ENCODE data around the gene CASP2.

CASP2 gene

GRCh38 chr7:143300959-143301935 lies 13.1 kb downstream of the CASP2 start:
- no peak for DNase-seq (ENCODE audit: low read depth)
- H3K4me3 ChIP-seq (ENCODE audit: low read length): no peak overlapping the region
- TF ChIP-seq CTCF (conservative IDR thresholded peaks at IDR 0.05; ENCODE audit: low read depth, low read length): no peak

- H3K4me3 ChIP-seq (ENCODE audit: low read length): no peak overlapping the region
- TF ChIP-seq CTCF (conservative IDR thresholded peaks at IDR 0.05; ENCODE audit: low read depth, low read length): no peak
- DNase-seq (ENCODE audit: low read depth): no peak
Observed at GRCh38 chr7:143303733-143304132, 15.6 kb downstream of the CASP2 start.

- no peak overlapping the region for H3K4me3 ChIP-seq (ENCODE audit: low read length)
- no peak for TF ChIP-seq CTCF (conservative IDR thresholded peaks at IDR 0.05; ENCODE audit: low read depth, low read length)
- no peak for DNase-seq (ENCODE audit: low read depth)
Observed at GRCh38 chr7:143304938-143305337, 16.8 kb downstream of the CASP2 start.

GRCh38 chr7:143305423-143306070 lies 17.4 kb downstream of the CASP2 start:
- DNase-seq (ENCODE audit: low read depth): no peak
- TF ChIP-seq CTCF (conservative IDR thresholded peaks at IDR 0.05; ENCODE audit: low read depth, low read length): peak; percentile 81
- H3K4me3 ChIP-seq (ENCODE audit: low read length): no peak overlapping the region

- no peak overlapping the region for H3K4me3 ChIP-seq (ENCODE audit: low read length)
- TF ChIP-seq CTCF (conservative IDR thresholded peaks at IDR 0.05; ENCODE audit: low read depth, low read length): no peak
- no peak for DNase-seq (ENCODE audit: low read depth)
Observed at GRCh38 chr7:143308632-143309031, 20.5 kb downstream of the CASP2 start.

- no peak for TF ChIP-seq CTCF (conservative IDR thresholded peaks at IDR 0.05; ENCODE audit: low read depth, low read length)
- no peak overlapping the region for H3K4me3 ChIP-seq (ENCODE audit: low read length)
- DNase-seq (ENCODE audit: low read depth): no peak
Observed at GRCh38 chr7:143314127-143314526, 26.0 kb downstream of the CASP2 start.

Data from retinal pigment epithelial cell (primary cell).